OCI-LY7 (cell line): Measurements from ENCODE around the gene CDKN2B-AS1. TPM values are rescaled to one million over a fixed set of nuclear protein-coding genes. Genes with fewer than 3 reads are reported as not detected.

ENCODE experiments used
- BruUV-seq: library from RNA; stranded (reverse); fragments of 400-500 nt; replicated peaks from 2 replicates; lab custom pipeline; 2021; lab: Mats Ljungman, UMichigan
- CTCF ChIA-PET: fragments of 300-600 bp; sonication (Branson Sonifier 250); formaldehyde crosslinking; loops from one replicate; lab custom pipeline; 2022; ENCODE audit warnings: antibody characterized with exemption; ENCODE audit not compliant: unreplicated experiment; lab: Charles Lee
- POLR2A ChIA-PET: fragments of 300-600 bp; sonication (Branson Sonifier 250); formaldehyde crosslinking; loops from one replicate; lab custom pipeline; 2022; ENCODE audit warnings: antibody characterized with exemption; lab: Charles Lee
- DNase-seq: peaks from one replicate; pipeline ENCODE4 v3.0.0-alpha.2; 2015; ENCODE audit warnings: low spot score
- H2AFZ ChIP-seq: fragments of 200-600 bp; sonication (generic), shearing (Covaris generic); 2 replicates; pipeline ENCODE4 v1.6.1; 2014; ENCODE audit warnings: mild to moderate bottlenecking, antibody characterized with exemption, low read length, moderate library complexity
- H3K27ac ChIP-seq: fragments of 200-600 bp; sonication (generic); 2 replicates; pipeline ENCODE4 v1.5.1; 2014; ENCODE audit warnings: mixed run types, low read depth, mild to moderate bottlenecking, moderate library complexity, low read length, inconsistent platforms; ENCODE audit not compliant: poor library complexity, severe bottlenecking
- H3K36me3 ChIP-seq: fragments of 200-600 bp; sonication (generic); 2 replicates; pipeline ENCODE4 v1.6.1; 2014; ENCODE audit warnings: mild to moderate bottlenecking, antibody characterized with exemption, low read length, moderate library complexity, mixed read lengths; ENCODE audit not compliant: insufficient read depth
- H3K4me1 ChIP-seq: fragments of 200-600 bp; sonication (generic); 2 replicates; pipeline ENCODE4 v1.5.1; 2014; ENCODE audit warnings: mild to moderate bottlenecking, low read length; ENCODE audit not compliant: insufficient read depth, poor library complexity, severe bottlenecking
- H3K4me2 ChIP-seq: fragments of 200-600 bp; sonication (generic); 2 replicates; pipeline ENCODE4 v1.6.1; 2014; ENCODE audit warnings: mild to moderate bottlenecking, low read length
- H3K4me3 ChIP-seq: fragments of 200-600 bp; sonication (generic); 2 replicates; pipeline ENCODE4 v1.5.1; 2014; ENCODE audit warnings: mild to moderate bottlenecking, low read depth, low read length; ENCODE audit not compliant: poor library complexity, severe bottlenecking
- H3K79me2 ChIP-seq: fragments of 200-600 bp; sonication (generic); 2 replicates; pipeline ENCODE4 v1.6.1; 2016; ENCODE audit warnings: low read depth, mild to moderate bottlenecking, low read length, moderate library complexity, mixed read lengths; ENCODE audit not compliant: insufficient read depth
- H3K9me2 ChIP-seq: fragments of 200-600 bp; sonication (generic); 2 replicates; pipeline ENCODE4 v1.6.1; 2016; ENCODE audit warnings: mild to moderate bottlenecking, low read length, mixed read lengths; ENCODE audit not compliant: insufficient read depth
- H3K9me3 ChIP-seq: fragments of 200-600 bp; sonication (generic); 2 replicates; pipeline ENCODE4 v1.6.1; 2014; ENCODE audit warnings: mild to moderate bottlenecking, mixed run types, low read length, mixed read lengths
- H4K20me1 ChIP-seq: fragments of 200-600 bp; sonication (generic); 2 replicates; pipeline ENCODE4 v1.6.1; 2014; ENCODE audit warnings: mild to moderate bottlenecking, antibody characterized with exemption, low read length, moderate library complexity, mixed read lengths; ENCODE audit not compliant: insufficient read depth
- CTCF ChIP-seq: fragments of 200-600 bp; sonication (generic); conservative IDR thresholded peaks from 2 replicates; pipeline ENCODE4 v1.5.1; 2014; ENCODE audit warnings: mild to moderate bottlenecking, antibody characterized with exemption, low read length, moderate library complexity, mixed read lengths
- EZH2phosphoT487 ChIP-seq: fragments of 200-600 bp; sonication (generic); IDR thresholded peaks from 2 replicates; pipeline ENCODE4 v1.6.1; 2018; ENCODE audit warnings: low read depth, borderline replicate concordance, mild to moderate bottlenecking, mixed run types, antibody characterized with exemption, low read length, moderate library complexity, mixed read lengths
- intact Hi-C: fragments of 100-400 bp; cut with micrococcal nuclease; formaldehyde crosslinking; loops from one replicate; pipeline ENCODE4 v1.10.0; 2022; ENCODE audit not compliant: unreplicated experiment
- total RNA-seq, 2 experiments: library from RNA; depleted of rRNA in 1 of 2; stranded (reverse); fragments of >200 nt in 1 of 2; shearing (Covaris generic) in 1 of 2; gene quantifications; 2 replicates each; pipeline ENCODE4 v1.2.3, GENCODE V29; 2014 to 2022

CDKN2B-AS1 gene
- total RNA-seq, 2 experiments from 2014 or later: 20.4 to 24.3 TPM

- POLR2A ChIA-PET: interaction anchor here (0.7 kb wide), 1 partner anchor 31 kb away, joined by 3 read pairs; no protein-coding TSS in a partner anchor
- Histone ChIP-seq H2AFZ (no peak overlapping the region), H3K4me2 (no peak overlapping the region), H3K79me2 (no peaks in the 10 kb centered on the region), H3K4me3 (no peak overlapping the region), H3K36me3 (no peaks in the 10 kb centered on the region), H3K9me2 (no peaks in the 10 kb centered on the region), H3K4me1 (peaks cover 11% of the 10 kb centered on the region), H3K27ac (no peak overlapping the region), H3K9me3 (no peaks in the 10 kb centered on the region), H4K20me1 (no peaks in the 10 kb centered on the region)
- CTCF ChIA-PET: no interaction called here
- intact Hi-C loops: loop anchor here (5.0 kb wide), 1 partner anchor 296 kb away; no protein-coding TSS in a partner anchor
- no peak for DNase-seq
- TF ChIP-seq CTCF: no peak
- no peak for TF ChIP-seq EZH2phosphoT487
- BruUV-seq: no TSS peak
Observed at GRCh38 chr9:22108581-22109370, 114.2 kb downstream of the CDKN2B-AS1 start.

DNA sequence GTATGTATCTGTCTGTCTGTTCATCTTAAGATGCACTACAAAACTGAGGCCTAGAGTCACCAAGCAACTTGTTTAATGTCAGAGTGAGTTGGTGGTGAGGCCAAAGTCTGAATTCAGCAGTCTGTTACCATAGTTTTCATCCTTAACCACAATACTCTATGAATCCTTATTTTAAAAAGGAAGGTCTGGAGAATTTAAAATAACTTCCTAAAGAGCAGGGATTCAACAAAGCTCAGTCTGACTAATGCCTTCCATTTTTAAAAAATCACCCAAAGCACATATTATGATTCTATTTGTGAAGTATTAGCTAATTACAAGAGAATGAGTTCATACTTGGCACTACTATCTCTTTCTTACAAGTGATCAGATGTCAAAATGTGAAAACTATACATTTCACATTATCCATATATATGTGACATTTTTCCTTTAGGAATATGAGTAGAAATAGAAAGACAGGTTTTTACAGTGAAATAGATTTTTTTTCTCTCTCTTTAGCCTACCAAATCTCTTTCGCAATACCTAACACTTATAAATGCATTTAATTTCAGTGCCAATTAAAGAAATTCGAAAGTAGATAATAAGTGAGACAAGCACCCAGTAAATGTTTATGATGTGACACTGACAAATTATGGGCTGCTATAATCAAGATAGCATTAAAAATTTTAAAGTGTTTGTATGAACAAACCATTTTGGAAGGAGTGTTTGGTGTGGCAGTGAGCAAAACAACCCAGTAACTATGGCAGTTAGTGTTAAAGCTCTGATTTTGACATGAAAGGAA, 116.8 kb downstream of the CDKN2B-AS1 start:
- no peak overlapping the region for H3K4me2 ChIP-seq
- CTCF ChIA-PET: no interaction called here
- no peak overlapping the region for H3K4me3 ChIP-seq
- H3K27ac ChIP-seq: no peak overlapping the region
- no peaks in the 10 kb centered on the region for H4K20me1 ChIP-seq
- H3K4me1 ChIP-seq: no peaks in the 10 kb centered on the region
- DNase-seq: no peak
- intact Hi-C loops: no loop called here
- H2AFZ ChIP-seq: no peak overlapping the region
- no peaks in the 10 kb centered on the region for H3K9me2 ChIP-seq
- H3K36me3 ChIP-seq: no peaks in the 10 kb centered on the region
- TF ChIP-seq CTCF (no peak), EZH2phosphoT487 (no peak)
- BruUV-seq: no TSS peak
- H3K79me2 ChIP-seq: no peaks in the 10 kb centered on the region
- no peaks in the 10 kb centered on the region for H3K9me3 ChIP-seq
- POLR2A ChIA-PET: interaction anchor here (0.6 to 1.7 kb wide), 2 partner anchors 15 kb away, joined by 4 read pairs; no protein-coding TSS in a partner anchor

DNA sequence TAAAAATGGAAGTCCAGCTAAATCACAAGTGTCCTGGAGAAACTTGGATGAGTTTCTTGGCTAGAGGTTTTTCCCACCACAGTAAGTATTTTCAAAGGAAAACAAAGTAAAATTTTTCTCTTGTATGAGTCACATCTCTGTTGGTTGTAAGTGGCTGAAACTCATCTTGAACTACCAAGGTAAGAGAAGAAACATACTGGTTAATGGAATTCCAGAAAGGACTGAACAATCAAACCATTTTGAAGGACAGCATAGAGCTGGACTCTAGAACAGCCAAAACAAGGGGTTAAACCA, 117.3 kb downstream of the CDKN2B-AS1 start:
- H3K4me3 ChIP-seq: no peak overlapping the region
- H3K79me2 ChIP-seq: no peaks in the 10 kb centered on the region
- no TSS peak for BruUV-seq
- no peaks in the 10 kb centered on the region for H3K4me1 ChIP-seq
- no peaks in the 10 kb centered on the region for H3K9me3 ChIP-seq
- no peak for TF ChIP-seq CTCF
- no peak for TF ChIP-seq EZH2phosphoT487
- intact Hi-C loops: no loop called here
- H3K4me2 ChIP-seq: no peak overlapping the region
- POLR2A ChIA-PET: no interaction called here
- no peak overlapping the region for H2AFZ ChIP-seq
- H3K9me2 ChIP-seq: no peaks in the 10 kb centered on the region
- H3K36me3 ChIP-seq: no peaks in the 10 kb centered on the region
- no peak overlapping the region for H3K27ac ChIP-seq
- H4K20me1 ChIP-seq: no peaks in the 10 kb centered on the region
- DNase-seq: no peak
- CTCF ChIA-PET: no interaction called here
